ENCODE results near the gene TNFSF4.

GRCh38 chr1:173201969-173202368 lies 5.2 kb downstream of the TNFSF4 start:
- TF ChIP-seq, protein P1, sequence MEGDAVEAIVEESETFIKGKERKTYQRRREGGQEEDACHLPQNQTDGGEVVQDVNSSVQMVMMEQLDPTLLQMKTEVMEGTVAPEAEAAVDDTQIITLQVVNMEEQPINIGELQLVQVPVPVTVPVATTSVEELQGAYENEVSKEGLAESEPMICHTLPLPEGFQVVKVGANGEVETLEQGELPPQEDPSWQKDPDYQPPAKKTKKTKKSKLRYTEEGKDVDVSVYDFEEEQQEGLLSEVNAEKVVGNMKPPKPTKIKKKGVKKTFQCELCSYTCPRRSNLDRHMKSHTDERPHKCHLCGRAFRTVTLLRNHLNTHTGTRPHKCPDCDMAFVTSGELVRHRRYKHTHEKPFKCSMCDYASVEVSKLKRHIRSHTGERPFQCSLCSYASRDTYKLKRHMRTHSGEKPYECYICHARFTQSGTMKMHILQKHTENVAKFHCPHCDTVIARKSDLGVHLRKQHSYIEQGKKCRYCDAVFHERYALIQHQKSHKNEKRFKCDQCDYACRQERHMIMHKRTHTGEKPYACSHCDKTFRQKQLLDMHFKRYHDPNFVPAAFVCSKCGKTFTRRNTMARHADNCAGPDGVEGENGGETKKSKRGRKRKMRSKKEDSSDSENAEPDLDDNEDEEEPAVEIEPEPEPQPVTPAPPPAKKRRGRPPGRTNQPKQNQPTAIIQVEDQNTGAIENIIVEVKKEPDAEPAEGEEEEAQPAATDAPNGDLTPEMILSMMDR (conservative IDR thresholded peaks at IDR 0.05 in 1 of 2, IDR thresholded peaks at IDR 0.05 in 1 of 2; ENCODE audit: low read depth in 1 of 2, low read length in 2 of 2): no peak
- no peak for TF ChIP-seq EZH2 (IDR thresholded peaks at IDR 0.05; ENCODE audit: low read length, missing control alignments)

Data from fibroblast of lung (primary cell).